IMR-90 (cell line): ENCODE data around the gene STARD10. TPM values are rescaled to one million over a fixed set of nuclear protein-coding genes. Genes with fewer than 3 reads are reported as not detected.

Experiments used
- ATAC-seq: fragments of 200-7000 bp; cut with Tn5 transposase; 2 replicates; pipeline ENCODE4 v1.9.1; 2020; ENCODE audit warnings: low read depth, mild to moderate bottlenecking, moderate library complexity
- BruUV-seq: library from RNA; stranded (reverse); fragments of 400-500 nt; replicated peaks from 2 replicates; lab custom pipeline; 2021; lab: Mats Ljungman, UMichigan
- CTCF ChIA-PET: fragments of 300-600 bp; formaldehyde crosslinking; extraction: SDS; loops from one replicate; lab custom pipeline; 2021; ENCODE audit warnings: antibody characterized with exemption; lab: Yijun Ruan, JAX
- POLR2A ChIA-PET: fragments of 300-600 bp; sonication (Branson Sonifier 250); formaldehyde crosslinking; loops from one replicate; lab custom pipeline; 2022; ENCODE audit warnings: antibody characterized with exemption; ENCODE audit not compliant: unreplicated experiment; lab: Charles Lee
- DNase-seq: peaks from one replicate; pipeline ENCODE4 v3.0.0; 2013
- H2AFZ ChIP-seq: replicated peaks from 2 replicates; pipeline ENCODE3; 2013; ENCODE audit warnings: low read length, mild to moderate bottlenecking; ENCODE audit not compliant: poor library complexity
- H2AK5ac ChIP-seq: 2 replicates; pipeline ENCODE4 v1.6.1; 2013; ENCODE audit warnings: low read depth, low read length, inconsistent platforms
- H2AK9ac ChIP-seq: replicated peaks from 2 replicates; pipeline ENCODE3; 2013; ENCODE audit warnings: mild to moderate bottlenecking, low read depth, low read length, moderate library complexity; ENCODE audit not compliant: poor library complexity
- H2BK120ac ChIP-seq: 2 replicates; pipeline ENCODE4 v1.6.1; 2013; ENCODE audit warnings: low read depth, low read length, inconsistent platforms
- H2BK15ac ChIP-seq: 3 replicates; pipeline ENCODE4 v1.6.1; 2013; ENCODE audit warnings: low read depth, low read length, inconsistent platforms
- H2BK20ac ChIP-seq: 2 replicates; pipeline ENCODE4 v1.6.1; 2013; ENCODE audit warnings: low read depth, mild to moderate bottlenecking, inconsistent platforms, low read length, moderate library complexity
- H2BK5ac ChIP-seq: 2 replicates; pipeline ENCODE4 v1.6.1; 2013; ENCODE audit warnings: mild to moderate bottlenecking, low read depth, low read length, inconsistent platforms; ENCODE audit not compliant: poor library complexity, severe bottlenecking
- H3K14ac ChIP-seq: replicated peaks from 2 replicates; pipeline ENCODE4 v1.6.1; 2013; ENCODE audit warnings: low read depth, low read length, inconsistent platforms
- H3K18ac ChIP-seq: 2 replicates; pipeline ENCODE4 v1.6.1; 2013; ENCODE audit warnings: low read depth, low read length, control low read depth
- H3K23ac ChIP-seq: 2 replicates; pipeline ENCODE4 v1.6.1; 2013; ENCODE audit warnings: low read depth, low read length, inconsistent platforms
- H3K27ac ChIP-seq: 2 replicates; pipeline ENCODE4 v1.5.1; 2013; ENCODE audit warnings: mild to moderate bottlenecking, control low read depth, low read length; ENCODE audit not compliant: insufficient read depth
- H3K27me3 ChIP-seq: 2 replicates; pipeline ENCODE4 v1.6.1; 2013; ENCODE audit warnings: low read length; ENCODE audit not compliant: control insufficient read depth, insufficient read depth
- H3K36me3 ChIP-seq: 2 replicates; pipeline ENCODE4 v1.6.1; 2013; ENCODE audit warnings: low read length, mixed read lengths; ENCODE audit not compliant: control insufficient read depth, insufficient read depth
- H3K4ac ChIP-seq: 2 replicates; pipeline ENCODE4 v1.6.1; 2013; ENCODE audit warnings: low read depth, low read length, inconsistent platforms
- H3K4me1 ChIP-seq: 2 replicates; pipeline ENCODE4 v1.6.1; 2013; ENCODE audit warnings: low read length, mixed read lengths; ENCODE audit not compliant: control insufficient read depth, insufficient read depth
- H3K4me2 ChIP-seq: 2 replicates; pipeline ENCODE4 v1.6.1; 2013; ENCODE audit warnings: low read depth, mild to moderate bottlenecking, control low read depth, low read length, moderate library complexity
- H3K4me3 ChIP-seq: 2 replicates; pipeline ENCODE4 v1.5.1; 2013; ENCODE audit warnings: low read depth, mild to moderate bottlenecking, control low read depth, low read length, moderate library complexity; ENCODE audit not compliant: insufficient read depth
- H3K56ac ChIP-seq: 2 replicates; pipeline ENCODE4 v1.6.1; 2013; ENCODE audit warnings: low read length, inconsistent platforms; ENCODE audit not compliant: insufficient read depth; ENCODE audit errors: extremely low read depth
- H3K79me1 ChIP-seq, 2 experiments: 2 replicates each; pipeline ENCODE4 v1.6.1; 2013; ENCODE audit warnings: low read length in 2 of 2, inconsistent platforms in 1 of 2, low read depth in 1 of 2
- H3K9ac ChIP-seq: 2 replicates; pipeline ENCODE4 v1.6.1; 2013; ENCODE audit warnings: low read depth, low read length, control low read depth
- H3K9me1 ChIP-seq: 2 replicates; pipeline ENCODE4 v1.6.1; 2013; ENCODE audit warnings: low read length, inconsistent platforms; ENCODE audit not compliant: insufficient read depth
- H3K9me3 ChIP-seq: 2 replicates; pipeline ENCODE4 v1.6.1; 2013; ENCODE audit warnings: low read length; ENCODE audit not compliant: control insufficient read depth, insufficient read depth
- H4K20me1 ChIP-seq: 2 replicates; pipeline ENCODE4 v1.6.1; 2013; ENCODE audit warnings: low read length, inconsistent platforms; ENCODE audit not compliant: insufficient read depth
- H4K5ac ChIP-seq: 2 replicates; pipeline ENCODE4 v1.6.1; 2013; ENCODE audit warnings: mild to moderate bottlenecking, low read depth, low read length, control low read depth
- H4K8ac ChIP-seq, 2 experiments: 2 replicates each; pipeline ENCODE4 v1.6.1; 2013; ENCODE audit warnings: low read depth in 2 of 2, low read length in 2 of 2, control low read depth in 1 of 2, inconsistent platforms in 1 of 2
- H4K91ac ChIP-seq: 2 replicates; pipeline ENCODE4 v1.6.1; 2013; ENCODE audit warnings: low read depth, low read length, inconsistent platforms; ENCODE audit not compliant: insufficient read depth
- BHLHE40 ChIP-seq: fragments of 150-350 bp; IDR thresholded peaks from 2 replicates; pipeline ENCODE4 v1.6.1; 2016; ENCODE audit warnings: mild to moderate bottlenecking, low read depth, low read length
- FOS ChIP-seq: fragments of 150-350 bp; IDR thresholded peaks from 2 replicates; pipeline ENCODE4 v1.6.1; 2016; ENCODE audit warnings: low read depth, low read length
- MAFK ChIP-seq: IDR thresholded peaks from 2 replicates; pipeline ENCODE4 v1.6.1; 2012; ENCODE audit warnings: low read depth, low read length, improper control_type of control experiment
- MAZ ChIP-seq: IDR thresholded peaks from 2 replicates; pipeline ENCODE4 v1.6.1; 2012; ENCODE audit warnings: low read depth, mild to moderate bottlenecking, low read length, improper control_type of control experiment, moderate library complexity, borderline replicate concordance
- MXI1 ChIP-seq: IDR thresholded peaks from 2 replicates; pipeline ENCODE4 v1.6.1; 2012; ENCODE audit warnings: low read depth, mild to moderate bottlenecking, low read length, moderate library complexity, borderline replicate concordance
- NFE2L2 ChIP-seq: fragments of 150-350 bp; IDR thresholded peaks from 2 replicates; pipeline ENCODE4 v1.6.1; 2016; ENCODE audit warnings: low read depth, mild to moderate bottlenecking, low read length
- RAD21 ChIP-seq: IDR thresholded peaks from 2 replicates; pipeline ENCODE4 v1.6.1; 2012; ENCODE audit warnings: low read length, improper control_type of control experiment
- RCOR1 ChIP-seq: IDR thresholded peaks from 2 replicates; pipeline ENCODE4 v1.6.1; 2012; ENCODE audit warnings: mild to moderate bottlenecking, low read length, improper control_type of control experiment; ENCODE audit not compliant: insufficient replicate concordance
- SMC3 ChIP-seq: fragments of 150-350 bp; IDR thresholded peaks from 2 replicates; pipeline ENCODE4 v1.6.1; 2016; ENCODE audit warnings: low read depth, mild to moderate bottlenecking, antibody characterized with exemption, low read length, moderate library complexity
- USF2 ChIP-seq: fragments of 150-350 bp; IDR thresholded peaks from 2 replicates; pipeline ENCODE4 v1.6.1; 2017; ENCODE audit warnings: mild to moderate bottlenecking, antibody characterized with exemption, low read length, low read depth
- WGBS, 2 experiments: methylation state at CpG; one replicate each; pipeline versions ENCODE4 v1.1.5 to v1.1.7; 2013; ENCODE audit warnings: missing lambda C conversion rate in 2 of 2; ENCODE audit not compliant: insufficient read length in 1 of 2; ENCODE audit errors: extremely low coverage in 2 of 2; 5-methylcytosine and 5-hydroxymethylcytosine counted together
- dilution Hi-C: fragments of 300-500 bp; cut with HindIII; formaldehyde crosslinking; loops from one replicate; pipeline ENCODE4 v1.14.3; 2018; ENCODE audit warnings: low sequenced_read_pairs; ENCODE audit not compliant: unreplicated experiment
- in situ Hi-C: fragments of 300-500 bp; cut with MboI; formaldehyde crosslinking; loops from 3 replicates; pipeline ENCODE4 v1.14.3; 2019; ENCODE audit warnings: low sequenced_read_pairs, inconsistent platforms, mixed read lengths
- intact Hi-C: fragments of 100-400 bp; cut with micrococcal nuclease; formaldehyde crosslinking; loops from 2 replicates; pipeline ENCODE4 v1.10.0; 2022
- polyA plus RNA-seq, 3 experiments: library from polyadenylated mRNA; depleted of rRNA; stranded (reverse); fragments of >200 nt; gene quantifications; 2 replicates each; pipeline ENCODE4 v1.2.3, GENCODE V29; 2012; ENCODE audit warnings: low replicate concordance in 1 of 3
- total RNA-seq: library from RNA; depleted of rRNA; stranded (reverse); fragments of >200 nt; gene quantifications from 2 replicates; pipeline ENCODE4 v1.2.3, GENCODE V29; 2012

Gene STARD10
- total and polyA plus RNA-seq, 2 of the 4 experiments (the other 2 are of a cell fraction), result 23.8 to 37.4 TPM

- in situ Hi-C loops, result no loop called here
- CTCF ChIA-PET, result no interaction called here
- H2AK9ac ChIP-seq, result no peak overlapping the region
- WGBS, 2 experiments, result 100% methylated on average over 2 of the region's 7 CpGs; no CpG with 5 or more reads in 1 of the 2 experiments
- no peak overlapping the region for H2BK5ac ChIP-seq
- H3K9ac ChIP-seq, result no peak overlapping the region
- H3K18ac ChIP-seq, result no peak overlapping the region
- H2BK15ac ChIP-seq, result no peak overlapping the region
- H3K23ac ChIP-seq, result no peak overlapping the region
- no peak overlapping the region for H3K4me3 ChIP-seq
- POLR2A ChIA-PET, result no interaction called here
- DNase-seq (no peak), ATAC-seq (no peak)
- H3K9me3 ChIP-seq, result no peaks in the 10 kb centered on the region
- H4K5ac ChIP-seq, result no peak overlapping the region
- no peak overlapping the region for H2AFZ ChIP-seq
- dilution Hi-C loops, result no loop called here
- H2BK20ac ChIP-seq, result no peak overlapping the region
- H2AK5ac ChIP-seq, result no peak overlapping the region
- intact Hi-C loops, result no loop called here
- H2BK120ac ChIP-seq, result no peak overlapping the region
- no peaks in the 10 kb centered on the region for H3K36me3 ChIP-seq
- H3K9me1 ChIP-seq, result no peaks in the 10 kb centered on the region; the same call in 1 of the 2 replicates
- 0 out of 4 replicates have a peak, but pooled peaks cover 0 to 10% of the 10 kb centered on the region in 2 experiments for H3K79me1 ChIP-seq
- TF ChIP-seq MAZ (no peak), MAFK (no peak), NFE2L2 (no peak), USF2 (no peak), BHLHE40 (no peak), RCOR1 (no peak), SMC3 (no peak), RAD21 (no peak), FOS (no peak), MXI1 (no peak)
- no peak overlapping the region for H3K56ac ChIP-seq
- H3K4ac ChIP-seq, result no peak overlapping the region
- H3K27ac ChIP-seq, result no peak overlapping the region
- H3K14ac ChIP-seq, result no peak overlapping the region
- H3K4me2 ChIP-seq, result no peak overlapping the region
- H4K91ac ChIP-seq, result no peak overlapping the region
- BruUV-seq, result no TSS peak
- H3K4me1 ChIP-seq, result peaks cover 22% of the 10 kb centered on the region
- H4K8ac ChIP-seq, result no peak overlapping the region
- peaks cover 9% of the 10 kb centered on the region; the same call in 1 of the 2 replicates for H4K20me1 ChIP-seq
- peaks cover 4% of the 10 kb centered on the region; the same call in 1 of the 2 replicates for H3K27me3 ChIP-seq
These were observed 16.7 kb downstream of the STARD10 start for GRCh38 chr11:72776844-72777754.
